GM23338 (cell line): ENCODE data around the gene TRIOBP. TPM values are rescaled to one million over a fixed set of nuclear protein-coding genes. Genes with fewer than 3 reads are reported as not detected.
A peak's percentile ranks its signal among the peaks of the same experiment; 100 is the strongest.

Experiments used
- ATAC-seq: fragments of 200-7000 bp; cut with Tn5 transposase; 3 replicates; pipeline ENCODE4 v1.9.1; 2020
- DNase-seq: peaks from one replicate; pipeline ENCODE4 v3.0.0-alpha.2; 2015; ENCODE audit warnings: low spot score
- H2AFZ ChIP-seq: fragments of 200-600 bp; sonication (generic); 2 replicates; pipeline ENCODE4 v1.8.0; 2016; ENCODE audit warnings: antibody characterized with exemption, mild to moderate bottlenecking, moderate library complexity
- H3F3A ChIP-seq: fragments of 200-600 bp; sonication (generic); replicated peaks from 2 replicates; pipeline ENCODE4 v1.8.0; 2017; ENCODE audit warnings: antibody characterized with exemption, mixed run types, low read depth
- H3K27ac ChIP-seq: fragments of 200-600 bp; sonication (generic); 2 replicates; pipeline ENCODE4 v1.6.1; 2016; ENCODE audit warnings: low read depth
- H3K27me3 ChIP-seq: fragments of 200-600 bp; sonication (generic); 2 replicates; pipeline ENCODE4 v1.8.0; 2016; ENCODE audit warnings: mild to moderate bottlenecking, mixed run types, moderate library complexity; ENCODE audit not compliant: insufficient read depth
- H3K36me3 ChIP-seq: fragments of 200-600 bp; sonication (generic); 2 replicates; pipeline ENCODE4 v1.8.0; 2016; ENCODE audit warnings: mild to moderate bottlenecking; ENCODE audit not compliant: insufficient read depth
- H3K4me1 ChIP-seq: fragments of 200-600 bp; sonication (generic); 2 replicates; pipeline ENCODE4 v1.8.0; 2016; ENCODE audit warnings: mild to moderate bottlenecking, moderate library complexity; ENCODE audit not compliant: insufficient read depth
- H3K4me2 ChIP-seq: fragments of 200-600 bp; sonication (generic); 2 replicates; pipeline ENCODE4 v1.7.1; 2017; ENCODE audit warnings: mixed run types
- H3K4me3 ChIP-seq: fragments of 200-600 bp; sonication (generic); 2 replicates; pipeline ENCODE4 v1.6.1; 2016; ENCODE audit warnings: mixed run types
- H3K79me2 ChIP-seq: fragments of 200-600 bp; sonication (generic); replicated peaks from 2 replicates; pipeline ENCODE4 v1.8.0; 2017; ENCODE audit warnings: mild to moderate bottlenecking; ENCODE audit not compliant: insufficient read depth
- H3K9me2 ChIP-seq: fragments of 200-600 bp; sonication (generic); 2 replicates; pipeline ENCODE4 v1.8.0; 2017; ENCODE audit not compliant: insufficient read depth
- H4K20me1 ChIP-seq: fragments of 200-600 bp; sonication (generic); replicated peaks from 2 replicates; pipeline ENCODE4 v1.8.0; 2017; ENCODE audit warnings: mild to moderate bottlenecking; ENCODE audit not compliant: insufficient read depth
- H3K27ac Mint-ChIP-seq: 2 replicates; pipeline ENCODE4 v1.8.0; 2020; ENCODE audit warnings: inconsistent platforms, mild to moderate bottlenecking, moderate library complexity, mixed read lengths
- H3K27me3 Mint-ChIP-seq: 3 replicates; pipeline ENCODE4 v1.8.0; 2022; ENCODE audit warnings: low read depth, mild to moderate bottlenecking, moderate library complexity, mixed read lengths, inconsistent platforms; ENCODE audit not compliant: insufficient read depth, poor library complexity
- H3K36me3 Mint-ChIP-seq: 3 replicates; pipeline ENCODE4 v1.8.0; 2021; ENCODE audit warnings: low read depth, mild to moderate bottlenecking, inconsistent platforms, moderate library complexity, mixed read lengths
- H3K4me1 Mint-ChIP-seq: 3 replicates; pipeline ENCODE4 v1.8.0; 2020; ENCODE audit warnings: mild to moderate bottlenecking, inconsistent platforms, mixed read lengths
- H3K4me3 Mint-ChIP-seq: 3 replicates; pipeline ENCODE4 v1.8.0; 2021; ENCODE audit warnings: moderate library complexity, mild to moderate bottlenecking, inconsistent platforms, mixed read lengths
- H3K9me3 Mint-ChIP-seq: 3 replicates; pipeline ENCODE4 v1.8.0; 2020; ENCODE audit warnings: moderate library complexity, mild to moderate bottlenecking, inconsistent platforms, mixed read lengths
- CREB1 ChIP-seq: fragments of 250-450 bp; sonication (Bioruptor Pico); IDR thresholded peaks from 2 replicates; pipeline ENCODE4 v1.5.0; 2020; ENCODE audit warnings: low read depth, mild to moderate bottlenecking, moderate library complexity
- EZH2 ChIP-seq: fragments of 200-600 bp; sonication (generic); IDR thresholded peaks from one replicate; pipeline ENCODE4 v1.8.0; 2017; ENCODE audit warnings: antibody characterized with exemption, mild to moderate bottlenecking, low read depth; ENCODE audit not compliant: unreplicated experiment
- EZH2phosphoT487 ChIP-seq: fragments of 200-600 bp; sonication (generic); IDR thresholded peaks from one replicate; pipeline ENCODE4 v1.8.1; 2018; ENCODE audit warnings: antibody characterized with exemption; ENCODE audit not compliant: unreplicated experiment
- JUNB ChIP-seq: IDR thresholded peaks from one replicate; pipeline ENCODE4 v1.6.1; 2016; ENCODE audit warnings: antibody characterized with exemption; ENCODE audit not compliant: unreplicated experiment
- NANOG ChIP-seq: IDR thresholded peaks from 2 replicates; pipeline ENCODE4 v1.6.1; 2016; ENCODE audit warnings: antibody characterized with exemption, borderline replicate concordance
- POLR2AphosphoS5 ChIP-seq: IDR thresholded peaks from 2 replicates; pipeline ENCODE4 v1.6.1; 2016; ENCODE audit warnings: antibody characterized with exemption, low read depth
- STAT1 ChIP-seq: IDR thresholded peaks from one replicate; pipeline ENCODE4 v1.6.1; 2016; ENCODE audit warnings: antibody characterized with exemption; ENCODE audit not compliant: unreplicated experiment
- ZNF114 ChIP-seq: fragments of 250-450 bp; sonication (Bioruptor Pico); IDR thresholded peaks from 2 replicates; pipeline ENCODE4 v1.5.0; 2020; ENCODE audit warnings: mild to moderate bottlenecking, moderate library complexity
- ZNF331 ChIP-seq: fragments of 250-450 bp; sonication (Bioruptor Pico); IDR thresholded peaks from 2 replicates; pipeline ENCODE4 v1.5.0; 2020; ENCODE audit warnings: low read depth, mild to moderate bottlenecking, moderate library complexity
- polyA plus RNA-seq: library from polyadenylated mRNA; unstranded; fragments of >200 nt; fragmentation: Nextera tagmentation; extraction: Ambion mirVana; gene quantifications from 2 replicates; pipeline ENCODE4 v1.2.1, GENCODE V29; 2016
- total RNA-seq: library from RNA; depleted of rRNA; stranded (reverse); fragments of >200 nt; shearing (Covaris generic); gene quantifications from 2 replicates; pipeline ENCODE4 v1.2.3, GENCODE V29; 2014
- TF ChIP-seq, protein P1 (sequence below): IDR thresholded peaks from 2 replicates; pipeline ENCODE4 v1.6.1; 2016; ENCODE audit warnings: antibody characterized with exemption
- TF ChIP-seq, protein P2 (sequence below): IDR thresholded peaks from one replicate; pipeline ENCODE4 v1.6.1; 2018; ENCODE audit warnings: antibody characterized with exemption; ENCODE audit not compliant: unreplicated experiment

Gene TRIOBP
- total and polyA plus RNA-seq, 2 experiments from 2014 or later, result 21.4 to 48.4 TPM

DNA sequence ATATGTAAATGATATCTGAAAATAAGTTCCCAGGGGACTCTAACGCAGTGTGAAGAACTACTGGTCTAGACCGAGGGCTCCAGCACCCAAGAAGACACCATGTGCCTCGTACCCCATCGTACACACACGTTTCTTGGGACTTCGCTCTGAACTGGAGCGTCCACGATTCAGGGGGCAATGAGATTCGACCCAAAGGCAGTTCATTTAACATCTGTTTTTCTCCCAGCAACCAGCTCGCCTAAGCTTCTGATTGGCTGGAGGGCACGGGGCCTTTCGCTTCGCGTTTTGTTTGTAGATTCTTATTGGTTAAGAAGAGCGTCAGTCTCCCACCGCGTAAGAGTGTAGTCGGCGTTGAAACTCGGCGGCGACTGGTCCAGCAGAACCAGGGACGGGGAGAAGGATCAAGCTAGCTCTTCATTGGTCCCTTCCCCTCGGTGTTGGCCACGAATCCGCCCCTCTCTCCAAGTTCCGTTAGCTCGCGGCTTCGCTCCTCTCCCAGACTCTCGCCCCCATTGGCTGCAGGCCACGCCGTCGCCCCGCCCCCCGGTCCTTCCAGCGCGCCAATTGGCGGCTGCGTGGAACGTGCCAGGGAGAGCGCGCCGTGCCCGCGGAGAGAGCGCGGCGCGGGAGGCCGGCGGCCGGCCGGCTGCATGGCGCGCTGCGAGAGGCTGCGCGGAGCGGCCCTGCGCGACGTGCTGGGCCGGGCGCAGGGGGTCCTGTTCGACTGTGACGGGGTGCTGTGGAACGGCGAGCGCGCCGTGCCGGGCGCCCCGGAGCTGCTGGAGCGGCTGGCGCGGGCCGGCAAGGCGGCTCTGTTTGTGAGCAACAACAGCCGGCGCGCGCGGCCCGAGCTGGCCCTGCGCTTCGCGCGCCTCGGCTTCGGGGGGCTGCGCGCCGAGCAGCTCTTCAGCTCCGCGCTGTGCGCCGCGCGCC, 38.4 kb upstream of the TRIOBP start, which contains the start of gene PDXP:
PDXP (plus strand) TSS at position 591 of the 933 bp plus-strand sequence; CDS start at position 651, 60 bp downstream.
- H2AFZ ChIP-seq, result no peak within 1 kb of the TSS
- H3K27me3 Mint-ChIP-seq, result peaks cover 11% of the 10 kb centered on the region

DNA sequence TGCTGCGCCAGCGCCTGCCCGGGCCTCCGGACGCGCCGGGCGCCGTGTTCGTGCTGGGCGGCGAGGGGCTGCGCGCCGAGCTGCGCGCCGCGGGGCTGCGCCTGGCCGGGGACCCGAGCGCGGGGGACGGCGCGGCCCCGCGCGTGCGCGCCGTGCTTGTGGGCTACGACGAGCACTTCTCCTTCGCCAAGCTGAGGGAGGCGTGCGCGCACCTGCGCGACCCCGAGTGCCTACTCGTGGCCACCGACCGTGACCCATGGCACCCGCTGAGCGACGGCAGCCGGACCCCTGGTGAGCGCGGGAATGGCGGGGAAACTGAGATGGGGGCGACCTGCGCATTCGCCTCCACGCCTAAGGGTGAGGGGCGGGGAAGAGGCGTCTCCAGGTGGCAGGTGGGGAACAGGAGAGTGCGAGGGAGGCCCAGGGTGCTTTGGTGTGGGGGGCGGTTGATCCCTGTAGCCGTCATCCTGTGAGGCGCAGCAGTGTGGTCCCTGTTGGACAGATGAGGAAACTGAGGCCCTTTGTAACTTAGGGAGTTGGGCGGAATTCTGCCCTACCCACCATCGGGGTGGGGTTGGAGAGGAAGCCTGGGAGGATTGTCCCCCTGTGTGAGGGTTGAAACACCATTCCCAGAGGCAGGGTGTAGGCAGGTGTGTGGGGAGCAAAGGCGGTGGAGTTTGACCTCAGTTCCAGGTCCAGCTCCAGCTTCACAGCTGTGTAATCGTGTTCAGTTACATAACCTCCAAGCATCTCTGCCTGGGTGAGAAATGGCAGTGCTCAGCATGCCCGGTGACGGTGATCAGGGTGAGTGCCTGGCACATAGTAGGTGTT, 37.6 kb upstream of the TRIOBP start:
- no peaks in the 10 kb centered on the region for H3K36me3 ChIP-seq
- peaks cover 5% of the 10 kb centered on the region; the same call in 1 of the 2 replicates for H3K4me1 ChIP-seq
- H3K4me2 ChIP-seq, result peak overlapping the region; percentile 94
- H3K4me1 Mint-ChIP-seq, result peaks cover 25% of the 10 kb centered on the region
- no peak overlapping the region for H2AFZ ChIP-seq
- H3K4me3 Mint-ChIP-seq, result peak overlapping the region; percentile 89
- peaks cover 8% of the 10 kb centered on the region for H3K36me3 Mint-ChIP-seq
- H4K20me1 ChIP-seq, result peaks cover 30% of the 10 kb centered on the region
- DNase-seq (no peak), ATAC-seq (no peak)
- H3K27ac Mint-ChIP-seq, result no peak overlapping the region
- H3K79me2 ChIP-seq, result peaks cover 51% of the 10 kb centered on the region
- peaks cover 11% of the 10 kb centered on the region for H3K27me3 Mint-ChIP-seq
- no peaks in the 10 kb centered on the region for H3K9me2 ChIP-seq
- H3K27me3 ChIP-seq, result no peaks in the 10 kb centered on the region
- H3K27ac ChIP-seq, result no peak overlapping the region
- H3K9me3 Mint-ChIP-seq, result no peaks in the 10 kb centered on the region; the same call in 2 of the 3 replicates
- H3F3A ChIP-seq, result peaks cover 12% of the 10 kb centered on the region; the same call in 1 of the 2 replicates
- H3K4me3 ChIP-seq, result peak overlapping the region; percentile 78
- TF ChIP-seq, protein P1, sequence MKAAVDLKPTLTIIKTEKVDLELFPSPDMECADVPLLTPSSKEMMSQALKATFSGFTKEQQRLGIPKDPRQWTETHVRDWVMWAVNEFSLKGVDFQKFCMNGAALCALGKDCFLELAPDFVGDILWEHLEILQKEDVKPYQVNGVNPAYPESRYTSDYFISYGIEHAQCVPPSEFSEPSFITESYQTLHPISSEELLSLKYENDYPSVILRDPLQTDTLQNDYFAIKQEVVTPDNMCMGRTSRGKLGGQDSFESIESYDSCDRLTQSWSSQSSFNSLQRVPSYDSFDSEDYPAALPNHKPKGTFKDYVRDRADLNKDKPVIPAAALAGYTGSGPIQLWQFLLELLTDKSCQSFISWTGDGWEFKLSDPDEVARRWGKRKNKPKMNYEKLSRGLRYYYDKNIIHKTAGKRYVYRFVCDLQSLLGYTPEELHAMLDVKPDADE, result no peak
- TF ChIP-seq STAT1 (no peak), ZNF331 (CRISPR knock-in tag) (no peak), CREB1 (CRISPR knock-in tag) (no peak), NANOG (no peak), JUNB (no peak), POLR2AphosphoS5 (no peak), ZNF114 (CRISPR knock-in tag) (no peak), EZH2phosphoT487 (no peak)
- TF ChIP-seq, protein P2, sequence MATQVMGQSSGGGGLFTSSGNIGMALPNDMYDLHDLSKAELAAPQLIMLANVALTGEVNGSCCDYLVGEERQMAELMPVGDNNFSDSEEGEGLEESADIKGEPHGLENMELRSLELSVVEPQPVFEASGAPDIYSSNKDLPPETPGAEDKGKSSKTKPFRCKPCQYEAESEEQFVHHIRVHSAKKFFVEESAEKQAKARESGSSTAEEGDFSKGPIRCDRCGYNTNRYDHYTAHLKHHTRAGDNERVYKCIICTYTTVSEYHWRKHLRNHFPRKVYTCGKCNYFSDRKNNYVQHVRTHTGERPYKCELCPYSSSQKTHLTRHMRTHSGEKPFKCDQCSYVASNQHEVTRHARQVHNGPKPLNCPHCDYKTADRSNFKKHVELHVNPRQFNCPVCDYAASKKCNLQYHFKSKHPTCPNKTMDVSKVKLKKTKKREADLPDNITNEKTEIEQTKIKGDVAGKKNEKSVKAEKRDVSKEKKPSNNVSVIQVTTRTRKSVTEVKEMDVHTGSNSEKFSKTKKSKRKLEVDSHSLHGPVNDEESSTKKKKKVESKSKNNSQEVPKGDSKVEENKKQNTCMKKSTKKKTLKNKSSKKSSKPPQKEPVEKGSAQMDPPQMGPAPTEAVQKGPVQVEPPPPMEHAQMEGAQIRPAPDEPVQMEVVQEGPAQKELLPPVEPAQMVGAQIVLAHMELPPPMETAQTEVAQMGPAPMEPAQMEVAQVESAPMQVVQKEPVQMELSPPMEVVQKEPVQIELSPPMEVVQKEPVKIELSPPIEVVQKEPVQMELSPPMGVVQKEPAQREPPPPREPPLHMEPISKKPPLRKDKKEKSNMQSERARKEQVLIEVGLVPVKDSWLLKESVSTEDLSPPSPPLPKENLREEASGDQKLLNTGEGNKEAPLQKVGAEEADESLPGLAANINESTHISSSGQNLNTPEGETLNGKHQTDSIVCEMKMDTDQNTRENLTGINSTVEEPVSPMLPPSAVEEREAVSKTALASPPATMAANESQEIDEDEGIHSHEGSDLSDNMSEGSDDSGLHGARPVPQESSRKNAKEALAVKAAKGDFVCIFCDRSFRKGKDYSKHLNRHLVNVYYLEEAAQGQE, result no peak

More for the DNA sequence above, 38.4 kb upstream of the TRIOBP start, which contains the start of gene PDXP:
- TF ChIP-seq EZH2 (no peak), POLR2AphosphoS5 (peak; percentile 76), CREB1 (CRISPR knock-in tag) (peak; percentile 90)
- Histone ChIP-seq H3K4me1 (peaks cover 5% of the 10 kb centered on the region; the same call in 1 of the 2 replicates), H3K36me3 (no peaks in the 10 kb centered on the region), H3K4me2 (peak within 1 kb of the TSS; percentile 94), H3F3A (peaks cover 12% of the 10 kb centered on the region; the same call in 1 of the 2 replicates), H3K27me3 (no peaks in the 10 kb centered on the region), H3K9me2 (no peaks in the 10 kb centered on the region), H3K79me2 (peaks cover 42% of the 10 kb centered on the region), H3K27ac (no peak within 1 kb of the TSS), H4K20me1 (peaks cover 30% of the 10 kb centered on the region), H3K4me3 (peak within 1 kb of the TSS; percentile 78)
- peaks cover 6% of the 10 kb centered on the region for H3K36me3 Mint-ChIP-seq
- DNase-seq, result peak; percentile 100
- peaks cover 25% of the 10 kb centered on the region for H3K4me1 Mint-ChIP-seq
- peak within 1 kb of the TSS; percentile 85 for H3K27ac Mint-ChIP-seq
- ATAC-seq, result peak; percentile 96
- no peaks in the 10 kb centered on the region; the same call in 2 of the 3 replicates for H3K9me3 Mint-ChIP-seq
- peak within 1 kb of the TSS; percentile 89 for H3K4me3 Mint-ChIP-seq
